HG02623 (cell line): Measurements from ENCODE around the gene DSCAML1.

ENCODE experiments used
- ATAC-seq: cut with Tn5 transposase; IDR thresholded peaks from one replicate; pipeline ENCODE4 v1.9.1; 2021; ENCODE audit warnings: moderate library complexity; ENCODE audit not compliant: unreplicated experiment

DSCAML1 gene

DNA sequence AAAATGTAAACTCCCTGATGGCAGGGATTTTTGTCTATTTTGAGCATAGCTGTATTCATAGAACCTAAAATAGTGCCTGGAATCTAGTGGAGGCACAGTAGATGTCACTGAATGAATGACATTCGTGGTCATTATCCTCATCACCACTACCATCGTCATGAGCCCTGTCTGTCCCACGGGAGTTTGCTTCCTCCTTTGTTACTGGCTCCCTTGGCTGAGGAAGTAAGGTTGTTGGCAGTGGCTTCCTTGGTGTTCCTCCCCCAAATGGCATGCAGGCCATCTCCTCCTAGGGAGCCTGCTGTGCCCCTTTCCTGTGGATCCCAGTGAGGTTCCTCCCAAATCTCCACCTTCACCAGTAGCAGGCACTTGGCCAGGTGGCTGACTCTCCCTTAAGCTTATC is 286.4 kb downstream of the DSCAML1 start:
- no peak for ATAC-seq

GRCh38 chr11:117509543-117509942 is 287.5 kb downstream of the DSCAML1 start:
- no peak for ATAC-seq

DNA sequence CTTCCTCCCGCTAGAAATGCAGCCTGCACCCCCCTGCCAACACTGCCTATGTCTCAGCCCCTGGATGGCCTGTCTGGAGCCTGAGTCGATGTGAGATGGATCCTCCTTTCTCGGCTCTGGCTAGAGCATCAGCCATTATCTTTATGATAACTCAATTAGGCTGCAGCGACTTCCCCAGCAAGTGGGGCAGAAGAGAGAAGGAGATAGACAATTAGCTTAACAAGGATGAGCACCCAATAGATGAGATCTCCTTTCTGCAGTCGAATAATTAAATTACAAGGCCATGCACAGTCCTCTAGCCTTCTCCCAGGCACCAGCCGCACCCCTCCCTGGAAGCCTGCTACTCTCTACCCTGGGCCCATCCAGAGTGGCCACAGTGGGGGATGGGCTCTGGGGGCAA is 290.0 kb downstream of the DSCAML1 start:
- no peak for ATAC-seq

GRCh38 chr11:117505285-117505970 is 291.6 kb downstream of the DSCAML1 start:
- ATAC-seq: no peak

GRCh38 chr11:117502779-117503100 is 294.3 kb downstream of the DSCAML1 start:
- ATAC-seq: no peak

DNA sequence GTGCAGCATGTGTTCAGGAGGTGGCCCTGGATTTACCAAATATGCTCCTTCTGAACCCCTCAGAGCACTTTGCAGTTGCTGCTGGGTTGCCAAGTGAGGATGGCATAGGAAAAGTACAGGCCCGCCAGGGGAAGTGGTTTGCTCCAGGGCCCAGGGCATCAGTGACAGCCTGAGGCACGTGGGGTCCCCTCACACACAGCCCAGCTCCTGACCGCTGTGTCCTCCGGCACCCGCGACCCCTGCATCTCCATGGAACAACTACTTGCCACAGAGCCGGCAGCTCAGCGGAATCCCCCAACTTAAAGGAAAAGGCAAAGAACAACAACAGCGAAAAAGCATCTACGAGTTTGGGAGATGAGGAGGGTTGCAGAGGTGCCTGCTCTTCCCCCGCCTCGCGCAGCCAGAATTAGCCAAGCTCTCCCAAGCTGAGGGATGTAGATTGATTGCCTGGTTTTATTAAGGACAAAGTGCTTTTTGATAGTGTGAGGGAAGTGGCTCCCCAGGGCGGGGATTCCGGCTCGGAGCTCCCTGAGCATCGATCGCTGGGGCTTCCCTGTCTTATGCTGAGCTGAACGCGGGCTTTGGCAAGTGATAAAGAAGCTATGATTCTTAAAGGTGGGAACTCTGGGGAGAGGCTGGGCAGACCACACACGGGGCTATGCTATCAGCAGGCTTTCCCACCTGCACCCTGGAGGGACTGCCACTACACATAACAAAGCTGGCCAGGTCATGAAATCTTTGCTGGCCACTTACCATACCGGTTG is 294.8 kb downstream of the DSCAML1 start:
- no peak for ATAC-seq

- no peak for ATAC-seq
Measured at GRCh38 chr11:117501237-117501898, 295.6 kb downstream of the DSCAML1 start.

GRCh38 chr11:117498791-117499190 is 298.2 kb downstream of the DSCAML1 start:
- no peak for ATAC-seq

GRCh38 chr11:117497206-117497951 is 299.6 kb downstream of the DSCAML1 start:
- no peak for ATAC-seq

- ATAC-seq: no peak
Measured at GRCh38 chr11:117495357-117495756, 301.7 kb downstream of the DSCAML1 start.

DNA sequence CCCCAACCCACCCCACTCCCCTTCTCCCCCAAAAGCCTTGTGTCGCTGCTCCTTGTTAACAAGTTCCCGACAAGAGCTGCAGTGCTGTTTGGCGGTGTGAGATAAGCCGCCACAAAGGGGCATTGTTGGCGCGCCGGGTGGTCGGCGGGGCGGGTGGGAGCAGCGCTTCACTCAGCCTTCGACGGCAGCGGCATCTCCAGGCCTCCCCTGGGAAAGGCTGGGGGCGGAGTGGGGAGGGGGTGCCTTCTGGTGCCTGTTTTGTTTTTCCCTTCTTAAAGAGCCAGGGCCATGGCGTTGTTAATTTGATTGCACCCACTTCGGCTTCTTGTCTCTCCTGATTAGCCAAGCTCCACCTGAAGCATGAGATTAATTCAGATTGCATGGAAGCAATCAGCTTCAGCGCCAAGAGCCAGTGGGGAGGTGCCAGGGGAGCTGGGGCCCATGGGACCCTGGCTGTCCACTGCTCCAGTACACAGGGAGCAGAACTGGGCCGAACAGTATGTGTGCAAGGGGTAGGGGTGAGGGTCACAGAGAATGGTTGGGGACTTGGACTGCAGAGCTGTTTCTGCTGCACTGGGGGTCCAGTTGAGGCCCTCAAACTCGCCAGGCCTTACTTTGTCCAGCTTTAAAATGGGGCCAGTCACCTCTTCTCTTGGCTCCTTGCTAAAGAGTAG is 304.3 kb downstream of the DSCAML1 start:
- no peak for ATAC-seq

DNA sequence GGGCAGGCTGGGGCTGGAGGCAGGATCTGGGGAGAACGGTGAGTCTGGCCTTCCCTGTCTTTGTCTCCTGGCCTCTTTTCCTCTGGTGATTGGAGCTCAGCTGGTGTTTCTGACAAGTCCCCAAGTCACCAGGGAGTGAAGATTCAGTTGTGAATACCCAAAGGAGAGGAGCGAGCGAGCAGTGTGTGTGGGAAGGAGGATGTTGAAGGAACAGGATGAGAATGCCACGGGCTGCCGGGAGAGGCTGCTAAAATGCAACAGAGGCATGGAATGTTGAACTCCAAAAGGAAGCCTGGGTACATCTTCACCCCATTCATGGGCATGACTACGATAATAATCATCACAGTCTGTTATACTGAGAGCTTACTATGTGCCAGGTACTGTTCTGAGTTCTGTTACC is 306.1 kb downstream of the DSCAML1 start:
- ATAC-seq: no peak

DNA sequence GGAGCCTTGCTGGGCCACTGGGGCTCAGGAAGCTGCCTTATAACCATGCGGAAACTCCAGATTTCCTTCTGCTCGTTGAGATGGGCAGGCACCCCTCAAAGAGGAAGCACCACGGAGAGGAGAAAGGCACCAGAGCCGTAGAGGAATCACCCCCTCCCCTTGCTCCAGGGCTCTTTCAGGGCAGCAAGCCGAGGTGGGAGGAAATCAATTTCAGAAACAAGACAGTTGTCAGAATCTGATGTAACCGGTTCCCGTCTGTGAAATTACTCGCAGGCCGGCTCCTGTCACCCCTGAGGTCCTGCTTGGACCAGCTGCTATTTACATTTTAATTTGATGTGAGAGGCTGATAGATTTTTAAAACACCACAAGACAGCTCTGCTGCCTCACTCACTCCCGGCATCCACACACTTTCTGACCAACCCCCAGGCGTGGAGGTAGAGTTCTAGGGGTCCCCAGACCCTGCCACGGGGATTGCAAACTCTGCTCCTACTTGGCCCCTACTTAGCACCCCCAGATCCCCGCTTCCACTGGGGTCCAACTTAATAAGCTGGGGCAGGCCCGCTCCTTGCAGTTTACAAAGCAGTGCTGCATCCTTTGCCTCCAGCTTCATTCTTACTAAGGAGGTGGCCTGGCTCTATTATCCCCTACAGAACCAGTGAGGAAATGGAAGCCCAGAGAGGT is 306.9 kb downstream of the DSCAML1 start:
- ATAC-seq: no peak

DNA sequence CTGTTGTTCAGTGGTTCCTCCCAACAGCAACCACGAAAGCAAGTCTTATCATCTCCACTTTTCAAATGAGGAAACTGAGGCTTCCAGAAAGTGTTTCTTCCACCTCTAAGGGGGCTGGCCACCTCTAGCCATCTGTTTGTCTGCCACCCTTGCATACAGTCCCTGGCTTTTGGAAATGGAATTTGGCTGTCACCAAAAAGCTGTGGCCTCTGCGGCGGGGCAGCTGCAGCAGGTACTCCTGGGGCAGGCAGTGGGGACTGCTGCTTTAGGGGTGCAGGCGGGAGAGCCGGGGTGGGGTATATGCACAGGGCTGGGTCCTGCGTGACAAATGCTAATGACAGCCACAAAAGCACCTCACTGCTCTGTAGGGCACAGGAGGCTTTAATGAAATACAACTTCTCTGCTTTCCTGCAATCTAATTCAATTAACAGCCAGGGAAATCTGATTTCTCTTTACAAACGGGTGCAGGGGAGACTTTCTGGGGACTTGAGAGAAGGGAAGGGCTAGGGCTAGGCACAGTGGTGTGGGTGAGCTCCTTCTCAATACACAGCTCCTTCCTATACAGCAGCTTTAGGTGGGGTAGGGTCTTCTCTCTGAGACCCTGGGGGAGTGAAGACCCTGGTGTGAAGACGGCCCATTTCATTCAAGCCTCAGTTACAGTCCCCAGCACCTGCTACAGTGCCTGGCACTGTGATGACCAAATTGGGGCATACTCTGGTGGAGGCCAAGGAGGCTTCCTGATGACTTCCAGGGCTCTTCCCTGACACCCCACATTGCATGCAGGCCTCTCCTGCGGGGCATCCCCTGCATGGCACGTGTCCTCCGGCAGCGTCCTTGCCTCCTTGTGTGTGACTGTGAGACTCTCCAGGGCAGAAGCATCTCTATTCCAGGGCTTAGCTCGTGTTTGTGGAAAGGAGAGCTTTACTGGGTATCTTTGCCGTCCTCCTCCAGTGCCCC is 307.7 kb downstream of the DSCAML1 start:
- ATAC-seq: no peak

DNA sequence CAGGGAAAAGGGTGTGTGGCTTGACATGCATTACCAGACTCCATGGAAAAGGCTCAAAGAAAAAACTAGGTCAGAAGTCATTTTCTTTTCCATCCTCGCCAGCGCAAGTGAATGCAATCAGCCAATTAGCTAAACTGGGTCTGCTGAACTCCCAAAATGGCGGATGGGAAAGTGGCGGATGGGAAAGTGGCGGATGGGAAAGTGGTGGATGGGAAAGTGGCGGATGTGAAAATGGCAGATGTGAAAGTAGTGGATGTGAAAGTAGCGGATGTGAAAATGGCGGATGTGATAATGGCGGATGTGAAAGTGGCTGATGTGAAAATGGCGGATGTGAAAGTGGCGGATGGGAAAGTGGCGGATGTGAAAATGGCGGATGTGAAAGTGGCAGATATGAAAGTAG is 311.0 kb downstream of the DSCAML1 start:
- no peak for ATAC-seq

- ATAC-seq: no peak
Measured at GRCh38 chr11:117484156-117484555, 312.9 kb downstream of the DSCAML1 start.

DNA sequence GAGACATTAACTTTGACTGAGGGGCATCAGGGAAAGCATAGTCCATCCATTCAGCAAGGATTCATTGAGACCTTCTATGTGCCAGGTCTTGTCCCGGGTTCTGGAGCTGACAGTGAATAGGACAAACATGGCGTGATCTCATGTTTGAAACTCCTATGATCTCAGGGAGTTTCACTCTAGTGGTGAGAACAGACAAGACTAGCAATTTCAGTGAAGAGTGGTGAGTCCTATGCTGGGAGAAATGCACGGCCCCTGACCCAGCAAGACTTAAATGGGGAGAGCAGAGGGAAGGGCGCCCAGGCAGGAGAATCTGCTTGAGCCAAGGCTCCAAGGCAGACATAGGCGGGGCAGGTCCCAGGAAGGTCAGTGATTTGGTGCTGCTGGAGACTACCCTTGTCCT is 313.6 kb downstream of the DSCAML1 start:
- ATAC-seq: no peak

GRCh38 chr11:117482881-117483280 is 314.1 kb downstream of the DSCAML1 start:
- ATAC-seq: no peak

DNA sequence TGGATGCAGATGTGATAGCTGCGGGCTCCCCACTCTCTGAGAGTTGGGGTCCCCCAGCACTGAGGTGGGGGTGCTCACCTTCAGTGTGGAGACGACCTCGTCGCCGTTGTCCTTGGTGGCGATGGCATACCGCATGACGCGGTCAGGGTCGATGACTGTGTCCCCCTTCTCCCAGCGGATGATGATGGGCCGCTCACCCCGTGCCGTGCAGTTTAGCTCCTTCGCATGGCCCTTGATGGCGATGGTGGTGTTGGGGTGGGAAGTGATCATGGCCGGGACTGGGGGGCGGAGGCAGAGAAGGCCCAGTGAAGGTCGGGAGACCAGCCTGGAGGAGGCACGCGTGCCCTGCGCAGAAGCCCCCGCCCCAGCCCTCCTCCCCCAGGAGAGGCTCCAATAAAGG is 315.1 kb downstream of the DSCAML1 start:
- ATAC-seq: no peak
